HepG2 (cell line): Measurements from ENCODE around the gene NFKBIL1. TPM values are rescaled to one million over a fixed set of nuclear protein-coding genes. Genes with fewer than 3 reads are reported as not detected.

Source experiments
- ARNT ChIP-seq: fragments of 450-650 bp; IDR thresholded peaks from 2 replicates; pipeline ENCODE4 v1.6.1; 2017
- FIP1L1 ChIP-seq: fragments of 200-400 bp; formaldehyde crosslinking; IDR thresholded peaks from 2 replicates; pipeline ENCODE4 v1.6.1; 2018; ENCODE audit warnings: low read depth, mild to moderate bottlenecking, low read length, moderate library complexity, borderline replicate concordance; ENCODE audit not compliant: insufficient read depth
- GATAD2A ChIP-seq: IDR thresholded peaks from 2 replicates; pipeline ENCODE4 v1.6.1; 2016
- MATR3 ChIP-seq: sonication (generic); formaldehyde crosslinking; IDR thresholded peaks from 2 replicates; pipeline ENCODE4 v1.4.0; 2020; ENCODE audit warnings: missing genetic modification reagents
- MED1 ChIP-seq: sonication (generic); formaldehyde crosslinking; IDR thresholded peaks from 2 replicates; pipeline ENCODE4 v1.4.0; 2020; ENCODE audit warnings: missing genetic modification reagents
- NAIF1 ChIP-seq: sonication (generic); formaldehyde crosslinking; IDR thresholded peaks from 2 replicates; pipeline ENCODE4 v1.5.0; 2020; ENCODE audit warnings: mild to moderate bottlenecking, missing genetic modification reagents, borderline replicate concordance
- NFRKB ChIP-seq: fragments of 450-650 bp; IDR thresholded peaks from 2 replicates; pipeline ENCODE4 v1.6.1; 2017
- NONO ChIP-seq, 2 experiments: fragments of 450-650 bp in 1 of 2; sonication (generic) in 1 of 2; formaldehyde crosslinking in 1 of 2; IDR thresholded peaks in 1 of 2; conservative IDR thresholded peaks in 1 of 2; 2 replicates each; pipeline versions ENCODE4 v1.6.1 to v1.8.0; 2017 to 2022; ENCODE audit warnings: mild to moderate bottlenecking in 1 of 2, missing genetic modification reagents in 1 of 2, moderate library complexity in 1 of 2
- PHF5A ChIP-seq: IDR thresholded peaks from one replicate; pipeline ENCODE4 v1.6.1; 2018; ENCODE audit warnings: low read depth, missing genetic modification reagents; ENCODE audit not compliant: unreplicated experiment
- PPARG ChIP-seq: conservative IDR thresholded peaks from 2 replicates; pipeline ENCODE4 v1.6.1; 2016; ENCODE audit warnings: missing biosample characterization, missing genetic modification reagents
- SATB2 ChIP-seq: sonication (generic); formaldehyde crosslinking; IDR thresholded peaks from 2 replicates; pipeline ENCODE4 v1.5.0; 2020; ENCODE audit warnings: missing genetic modification reagents
- STAG1 ChIP-seq: sonication (generic); formaldehyde crosslinking; IDR thresholded peaks from 2 replicates; pipeline ENCODE4 v1.4.0; 2020; ENCODE audit warnings: missing genetic modification reagents
- ZNF580 ChIP-seq: IDR thresholded peaks from 2 replicates; pipeline ENCODE4 v1.6.1; 2016; ENCODE audit warnings: low read depth, borderline replicate concordance
- ZNF614 ChIP-seq: IDR thresholded peaks from 2 replicates; pipeline ENCODE4 v1.6.1; 2018; ENCODE audit warnings: missing biosample characterization, missing genetic modification reagents, inconsistent platforms, borderline replicate concordance
- ZNF790 ChIP-seq: sonication (generic); formaldehyde crosslinking; IDR thresholded peaks from 2 replicates; pipeline ENCODE4 v1.8.0; 2022; ENCODE audit warnings: missing genetic modification reagents, mild to moderate bottlenecking, borderline replicate concordance
- polyA plus RNA-seq, 8 experiments: library from polyadenylated mRNA; depleted of rRNA in 3 of 8; stranded (reverse) in 7 of 8; unstranded in 1 of 8; fragments of >200 nt; fragmentation: Illumina TruSeq in 4 of 8; extraction: Trizol in 4 of 8; gene quantifications; 2 replicates each; pipeline versions ENCODE4 v1.2.1 to v1.2.3, GENCODE V29; 2011 to 2016; ENCODE audit warnings: low read depth in 4 of 8, missing spikeins in 1 of 8, mixed read lengths in 1 of 8; ENCODE audit not compliant: insufficient read depth in 1 of 8
- total RNA-seq, 5 experiments: library from RNA; depleted of rRNA; stranded (reverse); fragments of >200 nt; fragmentation: Illumina TruSeq; extraction: Trizol; gene quantifications; 2 replicates each; pipeline ENCODE4 v1.2.3, GENCODE V29; 2016; ENCODE audit warnings: low read depth in 1 of 5
- TF ChIP-seq, protein P1 (sequence below): sonication (generic); formaldehyde crosslinking; IDR thresholded peaks from 2 replicates; pipeline ENCODE4 v1.5.0; 2020; ENCODE audit warnings: mild to moderate bottlenecking, missing genetic modification reagents, borderline replicate concordance
- TF ChIP-seq, protein P2 (sequence below): sonication (generic); formaldehyde crosslinking; IDR thresholded peaks from 2 replicates; pipeline ENCODE4 v1.4.0; 2020; ENCODE audit warnings: missing genetic modification reagents, low read depth, mild to moderate bottlenecking, borderline replicate concordance
- TF ChIP-seq, protein P3 (sequence below): sonication (generic); formaldehyde crosslinking; IDR thresholded peaks from 2 replicates; pipeline ENCODE4 v1.4.0; 2020; ENCODE audit warnings: missing genetic modification reagents, borderline replicate concordance

NFKBIL1 gene
- total and polyA plus RNA-seq, 2 of the 13 experiments (the other 11 are each of a cell fraction or from before 2014, with no cell fraction given): 9.7 to 19.5 TPM

DNA sequence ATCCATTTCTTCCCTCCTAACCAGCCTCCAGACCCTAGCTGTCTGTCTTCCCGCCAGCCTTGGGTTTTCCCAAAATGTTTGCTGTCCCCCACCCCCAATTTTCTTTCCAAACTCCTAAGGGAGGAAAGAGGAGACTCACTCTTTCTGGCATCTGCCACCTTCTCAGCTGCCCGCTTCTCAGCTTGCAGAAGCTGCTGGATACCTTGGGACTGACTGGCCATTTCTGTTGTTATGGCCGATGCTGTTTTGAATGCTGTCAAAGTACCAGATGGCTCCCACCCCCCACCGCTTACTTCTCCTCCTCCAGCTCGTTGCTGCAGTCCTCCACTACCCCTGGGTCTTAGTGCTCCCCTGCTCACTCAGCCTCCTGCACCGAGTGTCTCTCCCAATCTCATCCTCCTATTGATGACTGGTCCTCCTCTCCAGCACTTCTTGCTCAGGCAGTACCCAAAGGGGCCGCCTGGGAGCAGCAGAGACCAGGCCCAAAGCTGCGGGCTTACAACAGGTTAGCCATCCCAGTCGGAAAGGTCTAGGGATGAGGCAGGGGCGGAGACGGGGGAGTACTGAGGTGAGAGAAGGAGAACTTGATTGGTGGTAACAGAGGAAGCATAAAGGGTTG, 960 bp upstream of the NFKBIL1 start, which contains the start of gene ATP6V1G2 (continued):
- TF ChIP-seq, protein P1, sequence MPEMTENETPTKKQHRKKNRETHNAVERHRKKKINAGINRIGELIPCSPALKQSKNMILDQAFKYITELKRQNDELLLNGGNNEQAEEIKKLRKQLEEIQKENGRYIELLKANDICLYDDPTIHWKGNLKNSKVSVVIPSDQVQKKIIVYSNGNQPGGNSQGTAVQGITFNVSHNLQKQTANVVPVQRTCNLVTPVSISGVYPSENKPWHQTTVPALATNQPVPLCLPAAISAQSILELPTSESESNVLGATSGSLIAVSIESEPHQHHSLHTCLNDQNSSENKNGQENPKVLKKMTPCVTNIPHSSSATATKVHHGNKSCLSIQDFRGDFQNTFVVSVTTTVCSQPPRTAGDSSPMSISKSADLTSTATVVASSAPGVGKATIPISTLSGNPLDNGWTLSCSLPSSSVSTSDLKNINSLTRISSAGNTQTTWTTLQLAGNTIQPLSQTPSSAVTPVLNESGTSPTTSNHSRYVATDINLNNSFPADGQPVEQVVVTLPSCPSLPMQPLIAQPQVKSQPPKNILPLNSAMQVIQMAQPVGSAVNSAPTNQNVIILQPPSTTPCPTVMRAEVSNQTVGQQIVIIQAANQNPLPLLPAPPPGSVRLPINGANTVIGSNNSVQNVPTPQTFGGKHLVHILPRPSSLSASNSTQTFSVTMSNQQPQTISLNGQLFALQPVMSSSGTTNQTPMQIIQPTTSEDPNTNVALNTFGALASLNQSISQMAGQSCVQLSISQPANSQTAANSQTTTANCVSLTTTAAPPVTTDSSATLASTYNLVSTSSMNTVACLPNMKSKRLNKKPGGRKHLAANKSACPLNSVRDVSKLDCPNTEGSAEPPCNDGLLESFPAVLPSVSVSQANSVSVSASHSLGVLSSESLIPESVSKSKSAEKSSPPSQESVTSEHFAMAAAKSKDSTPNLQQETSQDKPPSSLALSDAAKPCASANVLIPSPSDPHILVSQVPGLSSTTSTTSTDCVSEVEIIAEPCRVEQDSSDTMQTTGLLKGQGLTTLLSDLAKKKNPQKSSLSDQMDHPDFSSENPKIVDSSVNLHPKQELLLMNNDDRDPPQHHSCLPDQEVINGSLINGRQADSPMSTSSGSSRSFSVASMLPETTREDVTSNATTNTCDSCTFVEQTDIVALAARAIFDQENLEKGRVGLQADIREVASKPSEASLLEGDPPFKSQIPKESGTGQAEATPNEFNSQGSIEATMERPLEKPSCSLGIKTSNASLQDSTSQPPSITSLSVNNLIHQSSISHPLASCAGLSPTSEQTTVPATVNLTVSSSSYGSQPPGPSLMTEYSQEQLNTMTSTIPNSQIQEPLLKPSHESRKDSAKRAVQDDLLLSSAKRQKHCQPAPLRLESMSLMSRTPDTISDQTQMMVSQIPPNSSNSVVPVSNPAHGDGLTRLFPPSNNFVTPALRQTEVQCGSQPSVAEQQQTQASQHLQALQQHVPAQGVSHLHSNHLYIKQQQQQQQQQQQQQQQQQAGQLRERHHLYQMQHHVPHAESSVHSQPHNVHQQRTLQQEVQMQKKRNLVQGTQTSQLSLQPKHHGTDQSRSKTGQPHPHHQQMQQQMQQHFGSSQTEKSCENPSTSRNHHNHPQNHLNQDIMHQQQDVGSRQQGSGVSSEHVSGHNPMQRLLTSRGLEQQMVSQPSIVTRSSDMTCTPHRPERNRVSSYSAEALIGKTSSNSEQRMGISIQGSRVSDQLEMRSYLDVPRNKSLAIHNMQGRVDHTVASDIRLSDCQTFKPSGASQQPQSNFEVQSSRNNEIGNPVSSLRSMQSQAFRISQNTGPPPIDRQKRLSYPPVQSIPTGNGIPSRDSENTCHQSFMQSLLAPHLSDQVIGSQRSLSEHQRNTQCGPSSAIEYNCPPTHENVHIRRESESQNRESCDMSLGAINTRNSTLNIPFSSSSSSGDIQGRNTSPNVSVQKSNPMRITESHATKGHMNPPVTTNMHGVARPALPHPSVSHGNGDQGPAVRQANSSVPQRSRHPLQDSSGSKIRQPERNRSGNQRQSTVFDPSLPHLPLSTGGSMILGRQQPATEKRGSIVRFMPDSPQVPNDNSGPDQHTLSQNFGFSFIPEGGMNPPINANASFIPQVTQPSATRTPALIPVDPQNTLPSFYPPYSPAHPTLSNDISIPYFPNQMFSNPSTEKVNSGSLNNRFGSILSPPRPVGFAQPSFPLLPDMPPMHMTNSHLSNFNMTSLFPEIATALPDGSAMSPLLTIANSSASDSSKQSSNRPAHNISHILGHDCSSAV (CRISPR knock-in tag): no peak
- TF ChIP-seq ARNT (no peak), ZNF790 (no peak), SATB2 (CRISPR knock-in tag) (no peak), ZNF580 (CRISPR knock-in tag) (peak; percentile 43; the same call in 1 of the 2 replicates), NAIF1 (CRISPR knock-in tag) (no peak), NONO (IDR thresholded peaks at IDR 0.05) (no peak), NONO (CRISPR knock-in tag; conservative IDR thresholded peaks at IDR 0.05) (peak; percentile 88), ZNF614 (0 out of 2 replicates have a peak, but pooled peaks have one; percentile 27), MED1 (no peak; the same call in 1 of the 2 replicates), NFRKB (no peak), PHF5A (CRISPR knock-in tag) (peak; percentile 51), MATR3 (CRISPR knock-in tag) (no peak), FIP1L1 (no peak), GATAD2A (peak; percentile 56; the same call in 1 of the 2 replicates), STAG1 (peak; percentile 98), PPARG (CRISPR knock-in tag) (peak; percentile 53; the same call in 1 of the 2 replicates)
- TF ChIP-seq, protein P2, sequence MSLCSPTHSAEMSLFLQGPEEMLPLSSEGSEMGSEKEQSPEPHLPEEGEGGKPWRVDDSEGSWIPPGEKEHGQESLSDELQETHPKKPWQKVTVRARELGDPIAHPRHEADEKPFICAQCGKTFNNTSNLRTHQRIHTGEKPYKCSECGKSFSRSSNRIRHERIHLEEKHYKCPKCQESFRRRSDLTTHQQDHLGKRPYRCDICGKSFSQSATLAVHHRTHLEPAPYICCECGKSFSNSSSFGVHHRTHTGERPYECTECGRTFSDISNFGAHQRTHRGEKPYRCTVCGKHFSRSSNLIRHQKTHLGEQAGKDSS (CRISPR knock-in tag): 0 out of 2 replicates have a peak, but pooled peaks have one; percentile 32
- TF ChIP-seq, protein P3, sequence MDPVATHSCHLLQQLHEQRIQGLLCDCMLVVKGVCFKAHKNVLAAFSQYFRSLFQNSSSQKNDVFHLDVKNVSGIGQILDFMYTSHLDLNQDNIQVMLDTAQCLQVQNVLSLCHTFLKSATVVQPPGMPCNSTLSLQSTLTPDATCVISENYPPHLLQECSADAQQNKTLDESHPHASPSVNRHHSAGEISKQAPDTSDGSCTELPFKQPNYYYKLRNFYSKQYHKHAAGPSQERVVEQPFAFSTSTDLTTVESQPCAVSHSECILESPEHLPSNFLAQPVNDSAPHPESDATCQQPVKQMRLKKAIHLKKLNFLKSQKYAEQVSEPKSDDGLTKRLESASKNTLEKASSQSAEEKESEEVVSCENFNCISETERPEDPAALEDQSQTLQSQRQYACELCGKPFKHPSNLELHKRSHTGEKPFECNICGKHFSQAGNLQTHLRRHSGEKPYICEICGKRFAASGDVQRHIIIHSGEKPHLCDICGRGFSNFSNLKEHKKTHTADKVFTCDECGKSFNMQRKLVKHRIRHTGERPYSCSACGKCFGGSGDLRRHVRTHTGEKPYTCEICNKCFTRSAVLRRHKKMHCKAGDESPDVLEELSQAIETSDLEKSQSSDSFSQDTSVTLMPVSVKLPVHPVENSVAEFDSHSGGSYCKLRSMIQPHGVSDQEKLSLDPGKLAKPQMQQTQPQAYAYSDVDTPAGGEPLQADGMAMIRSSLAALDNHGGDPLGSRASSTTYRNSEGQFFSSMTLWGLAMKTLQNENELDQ (CRISPR knock-in tag): no peak
